Nephron progenitor cell (in vitro differentiated cells): Measurements from ENCODE around the gene TBC1D13.
A peak's percentile ranks its signal among the peaks of the same experiment; 100 is the strongest.
"Not testable (repeated sequence)": the region's sequence is repeated elsewhere in the genome, so short reads cannot be mapped to it uniquely, and the experiment has no call there.

ENCODE experiments used
- DNase-seq: peaks from one replicate; pipeline ENCODE4 v3.0.0; 2021
- H3K27ac Mint-ChIP-seq: 2 replicates; pipeline ENCODE4 v1.8.0; 2021; ENCODE audit warnings: mild to moderate bottlenecking, moderate library complexity, mixed read lengths
- H3K27me3 Mint-ChIP-seq: 2 replicates; pipeline ENCODE4 v1.8.0; 2021; ENCODE audit warnings: mild to moderate bottlenecking, low read depth, mixed read lengths; ENCODE audit not compliant: poor library complexity
- H3K36me3 Mint-ChIP-seq: 2 replicates; pipeline ENCODE4 v1.8.0; 2021; ENCODE audit warnings: low read depth, mixed read lengths
- H3K4me1 Mint-ChIP-seq: 2 replicates; pipeline ENCODE4 v1.8.0; 2021; ENCODE audit warnings: mixed read lengths
- H3K4me3 Mint-ChIP-seq: 2 replicates; pipeline ENCODE4 v1.8.0; 2021; ENCODE audit warnings: mild to moderate bottlenecking, moderate library complexity, mixed read lengths
- H3K9me3 Mint-ChIP-seq: 2 replicates; pipeline ENCODE4 v1.8.0; 2021; ENCODE audit warnings: mild to moderate bottlenecking, moderate library complexity, mixed read lengths
- CTCF ChIP-seq: fragments of 200-600 bp; sonication (generic); IDR thresholded peaks from 2 replicates; pipeline ENCODE4 v1.5.0; 2021; ENCODE audit warnings: antibody characterized with exemption

The TBC1D13 gene

GRCh38 chr9:128770286-128771030 is 16.6 kb upstream of the TBC1D13 start:
- DNase-seq, result no peak
- Mint-ChIP-seq H3K4me3 (peak overlapping the region; percentile 98), H3K4me1 (peaks cover 13% of the 10 kb centered on the region)

GRCh38 chr9:128771094-128771721 is 15.8 kb upstream of the TBC1D13 start:
- Mint-ChIP-seq H3K9me3 (peaks cover 15% of the 10 kb centered on the region), H3K4me1 (peaks cover 13% of the 10 kb centered on the region), H3K27ac (peak overlapping the region; percentile 98), H3K27me3 (no peaks in the 10 kb centered on the region), H3K4me3 (peak overlapping the region; percentile 98), H3K36me3 (no peaks in the 10 kb centered on the region)
- no peak for DNase-seq
- no peak for TF ChIP-seq CTCF

More at GRCh38 chr9:128770286-128771030, 16.6 kb upstream of the TBC1D13 start:
- no peak for TF ChIP-seq CTCF
- Mint-ChIP-seq H3K27me3 (no peaks in the 10 kb centered on the region), H3K9me3 (peaks cover 8% of the 10 kb centered on the region), H3K36me3 (peaks cover 2% of the 10 kb centered on the region), H3K27ac (peak overlapping the region; percentile 98)

GRCh38 chr9:128771745-128772519 is 15.1 kb upstream of the TBC1D13 start, which contains the start of gene ZER1:
TSS of gene ZER1 (minus strand) at chr9:128771927. CDS start at chr9:128755565, 16,362 bp downstream.
- H3K27me3 Mint-ChIP-seq, result no peaks in the 10 kb centered on the region
- no peak for TF ChIP-seq CTCF
- peaks cover 16% of the 10 kb centered on the region for H3K9me3 Mint-ChIP-seq
- peak; percentile 96 for DNase-seq
- peak within 1 kb of the TSS; percentile 98 for H3K4me3 Mint-ChIP-seq
- H3K4me1 Mint-ChIP-seq, result peaks cover 13% of the 10 kb centered on the region
- peak within 1 kb of the TSS; percentile 98 for H3K27ac Mint-ChIP-seq
- no peaks in the 10 kb centered on the region for H3K36me3 Mint-ChIP-seq

GRCh38 chr9:128773049-128773448 is 14.0 kb upstream of the TBC1D13 start:
- Mint-ChIP-seq H3K4me3 (peak overlapping the region; percentile 98), H3K36me3 (no peaks in the 10 kb centered on the region), H3K27me3 (peaks cover 2% of the 10 kb centered on the region), H3K4me1 (peaks cover 13% of the 10 kb centered on the region), H3K27ac (peak overlapping the region; percentile 45), H3K9me3 (peaks cover 21% of the 10 kb centered on the region)
- DNase-seq, result no peak
- no peak for TF ChIP-seq CTCF

GRCh38 chr9:128774804-128775203 is 12.2 kb upstream of the TBC1D13 start:
- Mint-ChIP-seq H3K4me3 (no peak overlapping the region), H3K9me3 (peaks cover 33% of the 10 kb centered on the region), H3K27ac (no peak overlapping the region), H3K4me1 (peaks cover 13% of the 10 kb centered on the region), H3K36me3 (no peaks in the 10 kb centered on the region), H3K27me3 (peaks cover 5% of the 10 kb centered on the region)
- DNase-seq, result no peak
- no peak for TF ChIP-seq CTCF

GRCh38 chr9:128780093-128780492 is 7.0 kb upstream of the TBC1D13 start:
- not testable (repeated sequence) for H3K27me3 Mint-ChIP-seq, DNase-seq, H3K4me1 Mint-ChIP-seq, H3K36me3 Mint-ChIP-seq, H3K4me3 Mint-ChIP-seq, H3K27ac Mint-ChIP-seq
- peaks cover 43% of the 10 kb centered on the region for H3K9me3 Mint-ChIP-seq
